B cell (primary cell): Measurements from ENCODE around the gene MYDGF. TPM values are rescaled to one million over a fixed set of nuclear protein-coding genes. Genes with fewer than 3 reads are reported as not detected.

Experiments
- ATAC-seq: fragments of 200-7000 bp; cut with Tn5 transposase; one replicate; pipeline ENCODE4 v1.10.0; 2021; ENCODE audit warnings: low read depth, mild to moderate bottlenecking, moderate number of reproducible peaks, moderate library complexity
- CTCF ChIA-PET: fragments of 350-600 bp; sonication (Branson Sonifier 250); formaldehyde crosslinking; loops from one replicate; lab custom pipeline; 2021; ENCODE audit warnings: antibody characterized with exemption, inconsistent platforms; lab: Charles Lee
- POLR2A ChIA-PET: fragments of 350-600 bp; sonication (Branson Sonifier 250); formaldehyde crosslinking; loops from one replicate; lab custom pipeline; 2021; ENCODE audit warnings: antibody characterized with exemption; lab: Charles Lee
- DNase-seq: peaks from one replicate; pipeline ENCODE4 v3.0.0; 2013
- H2AFZ ChIP-seq: 2 replicates; pipeline ENCODE4 v1.6.1; 2012; ENCODE audit warnings: mild to moderate bottlenecking, low read depth, low read length; ENCODE audit not compliant: insufficient read depth, poor library complexity, severe bottlenecking
- H3K27ac ChIP-seq, 2 donors: 1 replicate in 1 of 2; 2 replicates in 1 of 2; pipeline ENCODE4 v1.5.1; 2012 to 2013; ENCODE audit warnings: low read length in 2 of 2, mild to moderate bottlenecking in 2 of 2, moderate library complexity in 1 of 2
- H3K27me3 ChIP-seq, 4 experiments: fragments of 200-600 bp in 1 of 4; sonication (generic) in 1 of 4; replicated peaks in 1 of 4; 1 replicate in 2 of 4; 2 replicates in 2 of 4; pipeline versions ENCODE4 v1.6.1 to v1.7.0; 2013 to 2016; ENCODE audit warnings: low read length in 3 of 4, mild to moderate bottlenecking in 2 of 4, mixed read lengths in 1 of 4, moderate library complexity in 1 of 4; ENCODE audit not compliant: insufficient read depth in 4 of 4, control insufficient read depth in 3 of 4; ENCODE audit errors: control extremely low read depth in 1 of 4
- H3K36me3 ChIP-seq, 2 experiments: replicated peaks in 1 of 2; 1 replicate in 1 of 2; 2 replicates in 1 of 2; pipeline versions ENCODE4 v1.6.1 to v1.7.1; 2013; ENCODE audit warnings: low read length in 1 of 2; ENCODE audit not compliant: insufficient read depth in 2 of 2, control insufficient read depth in 1 of 2; ENCODE audit errors: control extremely low read depth in 1 of 2, extremely low read depth in 1 of 2
- H3K4me1 ChIP-seq, 2 donors: fragments of 200-600 bp in 1 of 2; sonication (generic) in 1 of 2; 1 replicate in 1 of 2; 2 replicates in 1 of 2; pipeline versions ENCODE4 v1.5.1 to v1.6.1; 2013 to 2017; ENCODE audit warnings: low read length in 2 of 2; ENCODE audit not compliant: control insufficient read depth in 2 of 2, insufficient read depth in 2 of 2
- H3K4me2 ChIP-seq: replicated peaks from 2 replicates; pipeline ENCODE3; 2012; ENCODE audit warnings: mild to moderate bottlenecking, low read depth, low read length; ENCODE audit not compliant: poor library complexity, severe bottlenecking
- H3K4me3 ChIP-seq, 5 experiments: fragments of 200-600 bp in 1 of 5; sonication (generic) in 1 of 5; 1 replicate in 3 of 5; 2 replicates in 2 of 5; pipeline versions ENCODE4 v1.5.1 to v1.7.0; 2011 to 2016; ENCODE audit warnings: low read length in 4 of 5, mild to moderate bottlenecking in 4 of 5, low read depth in 2 of 5, control low read depth in 1 of 5, moderate library complexity in 1 of 5; ENCODE audit not compliant: insufficient read depth in 1 of 5; ENCODE audit errors: control extremely low read depth in 1 of 5, extremely low read depth in 1 of 5
- H3K79me2 ChIP-seq: fragments of 200-600 bp; sonication (generic); one replicate; pipeline ENCODE4 v1.6.0; 2016; ENCODE audit warnings: low read length; ENCODE audit not compliant: control insufficient read depth, insufficient read depth
- H3K9ac ChIP-seq: fragments of 200-600 bp; sonication (generic); 2 replicates; pipeline ENCODE4 v1.6.1; 2017; ENCODE audit warnings: mild to moderate bottlenecking, low read length, moderate library complexity
- H3K9me3 ChIP-seq, 3 donors: one replicate each; pipeline versions ENCODE4 v1.6.1 to v1.7.1; 2013; ENCODE audit warnings: low read length in 2 of 3; ENCODE audit not compliant: control insufficient read depth in 2 of 3, insufficient read depth in 1 of 3; ENCODE audit errors: control extremely low read depth in 1 of 3
- H4K20me1 ChIP-seq: 2 replicates; pipeline ENCODE4 v1.6.0; 2012; ENCODE audit warnings: mild to moderate bottlenecking, low read length; ENCODE audit not compliant: insufficient read depth, control insufficient read depth, poor library complexity, severe bottlenecking
- H3K27ac Mint-ChIP-seq: one replicate; pipeline ENCODE4 v1.8.0; 2021; ENCODE audit warnings: mixed read lengths
- H3K27me3 Mint-ChIP-seq: one replicate; pipeline ENCODE4 v1.8.0; 2021; ENCODE audit warnings: mixed read lengths
- H3K4me1 Mint-ChIP-seq: one replicate; pipeline ENCODE4 v1.8.0; 2021; ENCODE audit warnings: mixed read lengths
- H3K4me3 Mint-ChIP-seq: one replicate; pipeline ENCODE4 v1.8.0; 2021; ENCODE audit warnings: mixed read lengths
- H3K9me3 Mint-ChIP-seq: one replicate; pipeline ENCODE4 v1.8.0; 2022; ENCODE audit warnings: mixed read lengths; ENCODE audit not compliant: insufficient read depth
- CTCF ChIP-seq: fragments of 200-600 bp; IDR thresholded peaks from one replicate; pipeline ENCODE4 v1.8.0; 2022; ENCODE audit warnings: antibody characterized with exemption, mild to moderate bottlenecking
- EZH2 ChIP-seq: IDR thresholded peaks from 2 replicates; pipeline ENCODE4 v1.6.1; 2012; ENCODE audit warnings: borderline replicate concordance, low read depth, mild to moderate bottlenecking, moderate library complexity, low read length; ENCODE audit not compliant: insufficient read depth, poor library complexity, severe bottlenecking
- WGBS: methylation state at CpG from one replicate; pipeline ENCODE4 v1.1.5; 2013; ENCODE audit warnings: missing lambda C conversion rate; ENCODE audit not compliant: insufficient coverage; 5-methylcytosine and 5-hydroxymethylcytosine counted together
- intact Hi-C: fragments of 100-400 bp; cut with micrococcal nuclease; formaldehyde crosslinking; loops from one replicate; pipeline ENCODE4 v1.10.0; 2022
- polyA plus RNA-seq: library from polyadenylated mRNA; depleted of rRNA; stranded (reverse); fragments of >200 nt; gene quantifications from 2 replicates; pipeline ENCODE4 v1.2.3, GENCODE V29; 2012
- total RNA-seq, 2 donors: library from RNA; stranded (reverse); fragments of 120-200 nt in 1 of 2; gene quantifications; 1 replicate in 1 of 2; 2 replicates in 1 of 2; pipeline versions ENCODE4 v1.2.3 to v1.2.4, GENCODE V29; 2013 to 2022

Gene MYDGF
- total and polyA plus RNA-seq, 2 donors (not counting 1 experiment from before 2014, with no cell fraction given), result 21.2 to 42.3 TPM

DNA sequence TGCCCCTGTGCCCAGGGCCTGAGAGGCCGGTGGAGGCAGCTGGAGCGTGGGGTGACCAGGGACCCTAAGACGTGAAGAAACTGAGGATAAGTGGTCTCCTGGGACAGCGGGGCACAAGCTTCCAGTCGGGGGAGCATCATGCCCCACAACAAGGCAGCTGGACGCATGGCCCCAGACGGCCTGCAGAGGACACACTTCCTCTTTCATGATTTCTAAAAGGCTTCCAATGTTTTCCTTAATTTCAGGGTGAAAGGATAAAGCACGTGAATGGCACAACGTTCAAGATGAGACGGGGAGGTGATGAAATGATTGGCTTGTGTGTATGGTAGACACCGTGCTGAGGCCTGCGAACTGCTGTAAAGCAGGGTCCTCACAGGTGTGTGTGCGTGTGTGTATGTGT is 20.2 kb upstream of the MYDGF start:
- no peak overlapping the region for H3K27ac Mint-ChIP-seq
- H3K27me3 Mint-ChIP-seq, result no peaks in the 10 kb centered on the region
- POLR2A ChIA-PET, result no interaction called here
- H3K9me3 ChIP-seq, result no peaks in the 10 kb centered on the region
- H3K4me3 ChIP-seq, result no peak overlapping the region
- TF ChIP-seq EZH2 (no peak), CTCF (no peak)
- intact Hi-C loops, result no loop called here
- H3K36me3 ChIP-seq, result peaks cover 0 to 88% of the 10 kb centered on the region in 2 experiments
- H3K9ac ChIP-seq, result no peak overlapping the region
- no peaks in the 10 kb centered on the region for H3K4me1 ChIP-seq
- H3K4me1 Mint-ChIP-seq, result no peaks in the 10 kb centered on the region
- no peak overlapping the region for H2AFZ ChIP-seq
- no peak overlapping the region for H3K4me2 ChIP-seq
- H3K27ac ChIP-seq, result no peak overlapping the region
- no peaks in the 10 kb centered on the region for H3K9me3 Mint-ChIP-seq
- no peaks in the 10 kb centered on the region for H3K27me3 ChIP-seq
- H4K20me1 ChIP-seq, result no peaks in the 10 kb centered on the region
- no peak for DNase-seq
- CTCF ChIA-PET, result no interaction called here
- H3K79me2 ChIP-seq, result no peaks in the 10 kb centered on the region
- no peak overlapping the region for H3K4me3 Mint-ChIP-seq
- 91% methylated on average over 13 of the region's 13 CpGs for WGBS
- no peak for ATAC-seq

DNA sequence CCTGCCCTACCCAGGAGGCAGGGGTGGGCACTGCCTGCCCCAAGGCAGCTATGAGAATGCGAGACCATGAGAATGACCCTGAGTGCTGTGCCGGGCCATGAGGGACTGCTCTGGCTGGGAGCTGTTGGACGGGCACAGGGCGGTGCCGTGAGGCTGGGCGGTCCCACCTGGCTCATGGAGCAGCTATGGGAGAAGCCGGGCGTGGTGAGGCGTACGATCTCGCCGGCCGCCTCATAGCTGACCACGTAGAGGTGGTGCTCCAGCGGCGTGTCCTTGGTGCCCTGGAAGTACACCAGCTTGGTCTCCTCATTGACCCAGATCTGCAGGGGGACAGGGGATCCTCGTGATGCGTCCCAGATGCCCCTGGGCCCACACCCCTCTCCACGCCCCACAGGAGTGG is 19.3 kb upstream of the MYDGF start:
- Histone ChIP-seq H3K4me3 (no peak overlapping the region), H3K4me1 (no peaks in the 10 kb centered on the region), H2AFZ (no peak overlapping the region), H3K9ac (no peak overlapping the region), H4K20me1 (no peaks in the 10 kb centered on the region), H3K9me3 (no peaks in the 10 kb centered on the region), H3K27ac (no peak overlapping the region), H3K27me3 (no peaks in the 10 kb centered on the region), H3K4me2 (no peak overlapping the region), H3K36me3 (peaks cover 0 to 89% of the 10 kb centered on the region in 2 experiments), H3K79me2 (no peaks in the 10 kb centered on the region)
- H3K9me3 Mint-ChIP-seq, result no peaks in the 10 kb centered on the region
- POLR2A ChIA-PET, result no interaction called here
- no peak for DNase-seq
- no peaks in the 10 kb centered on the region for H3K4me1 Mint-ChIP-seq
- WGBS, result 97% methylated on average over 19 of the region's 19 CpGs
- no peaks in the 10 kb centered on the region for H3K27me3 Mint-ChIP-seq
- intact Hi-C loops, result no loop called here
- H3K4me3 Mint-ChIP-seq, result no peak overlapping the region
- ATAC-seq, result no peak
- TF ChIP-seq CTCF (no peak), EZH2 (no peak)
- H3K27ac Mint-ChIP-seq, result no peak overlapping the region
- CTCF ChIA-PET, result no interaction called here
